ENCODE data around the gene PLD4.

PLD4 gene

GRCh38 chr14:104973135-104973384 is 48.4 kb downstream of the PLD4 start:
- DNase-seq (ENCODE audit: low read depth in 2 of 2, low spot score in 1 of 2) = no peak

DNA sequence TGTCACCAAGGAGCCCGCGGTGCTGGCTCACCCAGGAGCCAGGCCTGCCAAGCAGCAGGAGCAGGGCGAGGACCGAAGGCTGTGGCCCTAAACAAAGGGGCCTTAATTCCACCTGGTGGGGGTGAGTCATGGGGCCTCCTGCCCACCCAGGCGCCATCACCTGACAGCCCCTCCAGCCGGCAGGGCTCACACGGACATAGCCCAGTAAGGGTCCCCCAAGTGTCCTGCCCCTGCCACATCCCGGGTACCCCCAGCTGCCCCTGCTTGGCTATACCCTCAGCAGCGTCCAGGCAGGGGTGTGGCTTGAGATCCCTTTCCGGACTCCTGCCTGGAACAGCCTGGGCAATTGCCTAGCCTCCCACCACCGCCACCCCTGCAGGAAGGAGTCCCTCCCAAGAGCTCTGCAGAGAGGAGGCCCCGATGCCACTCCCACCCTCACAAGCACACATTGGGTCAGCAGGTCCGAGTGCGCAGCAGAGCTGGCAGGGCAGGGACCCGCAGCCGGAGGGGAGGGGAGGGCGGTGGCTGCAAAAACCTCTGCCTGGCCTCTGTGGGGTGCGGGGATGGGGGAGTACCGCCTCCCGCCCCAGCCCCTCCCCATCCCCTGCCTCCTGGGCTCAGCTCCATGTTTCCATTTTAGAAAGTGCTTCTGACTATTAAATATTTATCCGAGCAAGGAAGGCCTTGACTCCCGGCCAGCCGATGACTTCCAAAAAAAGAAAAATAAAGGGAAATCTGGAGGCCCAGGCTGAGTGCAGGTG is 48.9 kb downstream of the PLD4 start:
- no peak for DNase-seq (ENCODE audit: low read depth in 2 of 2, low spot score in 1 of 2)

GRCh38 chr14:104974146-104974541 is 49.5 kb downstream of the PLD4 start:
- DNase-seq (ENCODE audit: low read depth in 2 of 2, low spot score in 1 of 2) = no peak

- no peak for DNase-seq (ENCODE audit: low read depth in 2 of 2, low spot score in 1 of 2)
Observed at GRCh38 chr14:104974665-104975390, 50.1 kb downstream of the PLD4 start.

DNA sequence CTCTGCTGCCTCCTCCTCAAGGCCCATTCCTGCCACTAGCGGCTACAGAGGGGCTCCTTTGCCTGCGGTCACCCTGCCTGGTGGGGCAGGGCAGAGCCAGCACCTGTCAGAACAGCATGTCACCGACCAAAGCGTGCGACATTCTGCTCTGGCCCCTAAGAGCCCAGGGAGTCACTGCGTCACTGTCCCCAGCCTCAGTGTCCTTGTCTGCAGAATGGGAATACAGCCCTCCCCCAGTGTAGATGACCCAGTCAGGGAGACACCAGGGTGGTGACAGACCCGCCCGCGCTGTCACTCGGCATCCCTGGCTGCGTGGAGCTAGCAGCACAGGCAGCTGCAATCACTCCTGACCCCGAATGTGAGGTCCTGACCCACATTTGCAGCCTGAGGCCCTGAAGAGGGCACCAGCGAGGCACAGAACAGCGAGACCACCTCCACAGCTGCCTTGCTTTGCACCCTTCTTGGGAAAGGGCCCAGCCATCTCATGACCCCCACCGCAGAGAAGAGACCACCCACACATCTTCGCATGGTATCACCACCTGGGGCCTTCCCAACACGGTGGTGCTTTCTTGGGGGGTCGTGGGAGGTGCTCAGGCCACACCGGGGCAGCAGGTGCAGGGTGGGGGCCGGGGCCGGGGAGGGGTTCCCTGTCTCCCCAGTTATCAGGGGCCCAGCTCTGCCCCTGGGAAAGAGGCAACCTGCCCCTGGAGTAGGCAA is 51.0 kb downstream of the PLD4 start:
- no peak for DNase-seq (ENCODE audit: low read depth in 2 of 2, low spot score in 1 of 2)

DNA sequence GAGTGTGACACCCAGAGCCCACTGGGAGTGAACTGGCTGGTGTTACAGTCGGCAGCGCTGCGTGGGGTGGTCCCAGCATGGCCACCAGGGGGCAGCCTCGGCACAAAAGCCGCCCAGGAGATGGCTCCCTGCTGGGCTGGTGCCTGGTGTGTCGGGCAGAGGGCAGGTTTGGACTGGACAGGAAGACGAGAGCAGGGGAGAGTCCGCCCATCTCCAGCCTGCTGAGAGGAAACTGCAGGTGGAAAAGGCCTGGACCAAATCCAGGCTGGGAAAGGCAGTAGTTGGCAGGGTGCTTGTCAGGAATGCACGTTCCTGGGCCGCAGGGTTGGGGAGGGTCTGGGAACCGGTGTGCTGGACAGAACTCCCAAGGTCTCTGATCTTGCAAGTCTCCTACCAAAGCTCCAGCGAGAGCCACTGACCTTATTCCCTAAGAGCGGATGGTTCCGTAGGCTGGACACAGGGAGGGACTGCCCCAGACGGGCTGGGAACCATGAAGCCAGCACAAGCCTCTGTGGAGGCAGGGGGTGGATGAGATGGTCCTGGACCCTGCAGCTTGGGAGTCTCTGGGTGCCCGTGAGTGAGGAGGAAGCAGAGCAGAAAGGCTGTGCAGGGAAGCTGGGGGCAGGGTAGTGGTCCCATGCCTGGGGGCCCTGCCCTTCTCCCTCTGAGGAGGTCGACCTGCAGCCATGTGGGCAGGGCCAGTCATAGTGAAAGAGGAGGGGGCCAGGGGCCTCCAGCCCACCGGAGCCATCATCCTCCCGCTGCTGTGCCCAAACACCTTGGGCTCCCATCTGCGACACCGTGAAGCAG is 51.7 kb downstream of the PLD4 start:
- DNase-seq (ENCODE audit: low read depth in 2 of 2, low spot score in 1 of 2) = peak; percentile 61 to 79

GRCh38 chr14:104977008-104977680 is 52.5 kb downstream of the PLD4 start:
- no peak for DNase-seq (ENCODE audit: low read depth in 2 of 2, low spot score in 1 of 2)

- DNase-seq (ENCODE audit: low read depth in 2 of 2, low spot score in 1 of 2) = no peak
Observed at GRCh38 chr14:104977681-104978653, 53.3 kb downstream of the PLD4 start, which contains the start of gene AHNAK2. TSS of gene AHNAK2 (minus strand) at chr14:104978374. CDS start at chr14:104978237, 137 bp downstream.

DNA sequence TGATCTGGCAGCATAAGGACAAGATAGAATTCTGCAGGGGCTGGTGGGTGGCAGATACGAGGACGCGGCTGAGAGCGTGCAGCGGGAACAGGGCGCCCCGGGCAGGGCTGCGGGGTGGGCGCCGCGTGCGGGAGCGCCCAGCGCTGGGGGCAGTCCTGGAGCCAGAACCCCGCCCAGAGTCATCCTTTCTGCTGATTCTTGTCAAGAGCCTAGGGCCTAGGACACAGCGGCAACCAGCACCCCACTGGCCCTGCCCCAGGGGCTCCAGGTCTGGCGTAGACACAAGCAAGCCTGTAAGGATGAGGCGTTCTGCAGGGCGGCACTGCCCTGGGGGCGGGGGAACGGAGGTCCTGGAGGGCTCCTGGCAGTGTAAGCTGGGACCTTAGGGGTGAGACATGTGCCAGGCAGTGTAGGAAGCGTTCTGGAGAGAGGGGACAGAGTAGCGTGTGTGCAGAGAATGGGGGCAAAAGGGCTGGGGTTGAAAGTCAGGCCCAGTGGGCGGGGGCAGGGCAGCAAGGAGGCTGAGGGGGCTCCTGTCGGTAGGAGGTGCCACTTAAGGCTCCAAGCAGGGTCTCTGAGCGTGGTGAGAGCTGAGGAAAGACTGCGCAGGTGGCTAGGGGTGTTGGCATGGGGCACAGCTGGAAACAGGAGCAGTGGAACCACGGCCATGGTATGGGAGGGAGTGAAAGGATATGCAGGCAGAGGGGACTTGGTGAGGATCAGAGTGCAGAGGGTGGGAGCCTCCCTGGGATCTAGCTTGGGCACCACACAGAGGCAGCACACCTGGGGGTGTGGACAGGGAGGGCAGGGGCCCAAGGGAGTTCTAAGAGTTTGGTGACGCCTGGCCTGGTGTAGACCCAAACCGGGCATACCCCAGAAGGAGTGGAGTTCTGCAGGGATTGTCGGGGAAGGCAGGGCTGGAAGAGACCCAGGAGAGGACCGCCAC is 54.3 kb downstream of the PLD4 start:
- DNase-seq (ENCODE audit: low read depth in 2 of 2, low spot score in 1 of 2) = no peak

DNA sequence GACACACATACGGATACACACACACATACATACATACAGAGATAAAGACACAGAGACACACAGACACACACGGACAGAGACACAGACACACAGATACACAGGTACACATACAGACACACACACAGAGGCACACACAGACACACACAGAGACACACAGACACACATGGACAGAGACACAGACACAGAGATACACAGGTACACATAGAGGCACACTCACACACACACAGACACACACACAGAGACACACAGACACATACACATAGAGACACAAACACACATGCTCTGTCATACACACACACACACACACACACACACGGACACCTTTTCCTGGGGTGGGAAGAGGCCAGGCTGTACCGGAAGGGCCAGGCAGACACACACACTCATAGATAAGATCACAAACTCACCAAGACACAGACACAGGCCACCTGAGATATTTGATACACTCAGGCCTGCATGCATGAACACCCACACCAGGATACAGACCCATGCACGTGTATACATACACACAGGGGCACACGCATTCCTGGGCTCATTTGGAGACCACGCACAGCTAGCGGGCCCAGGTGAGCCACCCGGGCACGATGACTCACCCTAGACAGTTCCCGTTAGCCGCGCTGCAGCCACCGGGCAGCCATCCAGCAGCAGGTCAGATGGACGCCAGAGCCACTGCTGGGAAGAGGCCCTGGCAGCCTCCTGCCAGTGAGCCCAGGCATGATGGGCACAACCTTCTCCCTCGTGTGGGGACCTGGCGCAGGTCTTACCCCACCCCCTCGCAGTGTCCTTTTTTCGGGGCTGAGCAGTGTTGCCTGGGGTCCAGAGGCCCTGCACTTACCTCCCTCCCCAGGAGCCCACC is 55.3 kb downstream of the PLD4 start:
- DNase-seq (ENCODE audit: low read depth in 2 of 2, low spot score in 1 of 2) = no peak

DNA sequence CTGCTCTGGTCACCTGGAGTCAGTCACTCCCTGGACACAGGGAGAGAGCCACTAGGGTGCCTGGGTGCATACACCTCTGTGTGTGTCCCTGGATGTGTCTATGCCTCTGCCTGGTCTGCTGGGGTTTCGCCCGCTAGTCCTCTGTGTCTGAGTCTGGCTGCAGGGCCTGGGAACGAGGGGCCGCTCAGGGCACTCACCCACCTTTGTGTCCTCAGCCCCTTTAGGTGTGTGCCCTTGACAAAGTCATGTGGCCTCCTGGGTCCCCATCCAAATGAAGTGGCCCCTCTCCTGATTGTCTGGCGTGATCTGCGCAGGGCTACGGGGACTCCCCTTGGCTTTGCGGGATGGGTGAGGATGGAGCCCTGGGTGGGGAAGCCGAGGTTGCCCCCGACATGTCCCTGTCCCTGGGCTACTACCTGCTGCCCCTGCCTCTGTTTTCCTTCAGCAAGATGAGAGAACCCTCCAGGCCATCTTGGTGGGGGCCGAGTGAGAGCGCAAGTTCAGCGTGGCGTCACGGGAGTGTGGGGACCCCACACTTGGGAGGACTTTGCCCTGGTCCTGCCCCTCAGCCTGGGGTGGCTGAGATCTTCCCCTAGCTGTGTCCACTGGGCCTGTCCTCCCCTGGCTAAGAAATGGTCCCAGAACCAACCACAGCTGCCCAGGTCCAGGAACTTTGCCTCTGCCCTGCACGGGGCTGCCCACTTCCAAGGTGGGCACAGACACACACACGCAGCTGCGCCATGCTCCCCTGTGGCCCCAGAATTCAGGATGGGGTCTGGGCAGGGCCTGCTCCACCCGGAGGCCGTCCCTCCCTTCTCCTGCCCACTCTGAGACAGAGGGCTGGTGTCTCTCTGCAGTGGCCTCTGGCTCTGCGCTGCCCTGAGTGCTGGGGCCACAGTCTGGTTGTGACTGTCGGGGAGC is 56.2 kb downstream of the PLD4 start:
- DNase-seq (ENCODE audit: low read depth in 2 of 2, low spot score in 1 of 2) = no peak

GRCh38 chr14:104981699-104982541 is 57.2 kb downstream of the PLD4 start:
- no peak for DNase-seq (ENCODE audit: low read depth in 2 of 2, low spot score in 1 of 2)

DNA sequence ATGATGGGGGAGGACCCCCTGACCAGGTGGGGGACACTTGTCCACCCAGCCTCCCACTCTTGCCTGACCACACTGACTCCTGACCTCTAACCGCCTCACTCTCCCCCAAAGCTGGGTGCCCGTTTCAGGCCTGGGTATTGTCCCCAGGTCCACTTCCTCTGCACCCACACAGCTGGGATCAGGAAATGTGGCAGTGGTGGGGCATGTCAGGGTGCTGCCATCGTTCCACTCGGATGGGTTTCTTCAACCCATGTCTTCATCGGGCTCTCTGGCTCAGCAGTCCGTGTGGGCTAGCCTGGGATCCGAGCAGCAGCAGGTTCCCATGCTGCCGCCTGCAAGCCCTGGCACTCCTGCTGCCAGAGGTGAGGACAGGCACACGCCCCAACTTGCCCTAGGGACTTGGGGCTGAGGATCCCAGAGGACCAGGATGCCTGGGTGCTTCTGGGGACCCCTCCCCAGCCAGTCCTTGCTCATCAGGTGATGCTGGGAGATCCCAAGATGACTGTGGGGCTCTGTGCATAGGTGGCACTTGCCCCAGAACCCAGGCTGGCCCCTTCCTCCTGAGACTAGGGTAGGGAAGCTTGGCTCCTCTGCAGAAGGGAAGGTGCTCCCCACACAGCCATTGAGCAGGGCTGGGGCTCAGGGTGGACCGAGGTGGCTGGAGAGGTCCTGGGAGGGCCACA is 58.0 kb downstream of the PLD4 start:
- DNase-seq (ENCODE audit: low read depth in 2 of 2, low spot score in 1 of 2) = no peak

Measured in stimulated activated CD8-positive, alpha-beta memory T cell treated with anti-CD3 and anti-CD28 coated beads, Interleukin-4, amount 100 ng/mL, for 4 hours (primary cell).